ENCODE data around the gene LONP2. TPM values are rescaled to one million over a fixed set of nuclear protein-coding genes. Genes with fewer than 3 reads are reported as not detected.
"Not testable (repeated sequence)": the region's sequence is repeated elsewhere in the genome, so short reads cannot be mapped to it uniquely, and the experiment has no call there.

LONP2 gene
- total RNA-seq, 1 experiment from 2014 or later: 55.6 TPM

DNA sequence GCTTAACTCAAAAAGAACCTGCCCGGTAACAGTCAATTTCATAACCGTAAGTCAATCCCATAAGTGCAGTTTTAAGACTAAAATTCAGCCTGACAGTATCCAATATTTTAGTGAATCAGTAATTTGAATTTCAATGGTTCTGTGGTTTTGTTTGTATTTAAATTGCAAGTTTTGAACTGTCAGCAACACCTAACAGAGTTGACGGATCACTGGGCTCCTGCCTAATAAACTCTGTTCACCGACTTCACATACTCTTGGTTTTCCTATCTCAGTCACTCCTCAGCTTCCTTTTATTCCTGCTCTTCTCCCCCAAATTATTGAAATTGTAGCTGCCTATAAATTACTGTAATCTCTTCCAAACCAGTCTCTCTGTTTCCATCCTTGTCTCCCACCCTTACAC is 128.6 kb downstream of the LONP2 start:
- no TSS peak for BruUV-seq (replicated peaks)
- TF ChIP-seq, protein P1, sequence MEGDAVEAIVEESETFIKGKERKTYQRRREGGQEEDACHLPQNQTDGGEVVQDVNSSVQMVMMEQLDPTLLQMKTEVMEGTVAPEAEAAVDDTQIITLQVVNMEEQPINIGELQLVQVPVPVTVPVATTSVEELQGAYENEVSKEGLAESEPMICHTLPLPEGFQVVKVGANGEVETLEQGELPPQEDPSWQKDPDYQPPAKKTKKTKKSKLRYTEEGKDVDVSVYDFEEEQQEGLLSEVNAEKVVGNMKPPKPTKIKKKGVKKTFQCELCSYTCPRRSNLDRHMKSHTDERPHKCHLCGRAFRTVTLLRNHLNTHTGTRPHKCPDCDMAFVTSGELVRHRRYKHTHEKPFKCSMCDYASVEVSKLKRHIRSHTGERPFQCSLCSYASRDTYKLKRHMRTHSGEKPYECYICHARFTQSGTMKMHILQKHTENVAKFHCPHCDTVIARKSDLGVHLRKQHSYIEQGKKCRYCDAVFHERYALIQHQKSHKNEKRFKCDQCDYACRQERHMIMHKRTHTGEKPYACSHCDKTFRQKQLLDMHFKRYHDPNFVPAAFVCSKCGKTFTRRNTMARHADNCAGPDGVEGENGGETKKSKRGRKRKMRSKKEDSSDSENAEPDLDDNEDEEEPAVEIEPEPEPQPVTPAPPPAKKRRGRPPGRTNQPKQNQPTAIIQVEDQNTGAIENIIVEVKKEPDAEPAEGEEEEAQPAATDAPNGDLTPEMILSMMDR (IDR thresholded peaks at IDR 0.05; ENCODE audit: unreplicated experiment): no peak
- CTCF ChIA-PET: interaction anchor here (0.6 kb wide), 1 partner anchor 18 kb away, joined by 8 read pairs; no protein-coding TSS in a partner anchor
- H3K4me3 Mint-ChIP-seq (ENCODE audit: unreplicated experiment): no peak overlapping the region
- intact Hi-C loops (cut with micrococcal nuclease): no loop called here
- DNase-seq (ENCODE audit: unreplicated experiment): no peak
- H3K4me1 Mint-ChIP-seq (ENCODE audit: insufficient read depth, unreplicated experiment): peaks cover 31% of the 10 kb centered on the region
- POLR2A ChIA-PET: interaction anchor here (0.8 to 1.4 kb wide), 3 partner anchors 8 to 12 kb away, joined by 3 to 5 read pairs (median 3); no protein-coding TSS in a partner anchor
- no peaks in the 10 kb centered on the region for H3K27me3 Mint-ChIP-seq (ENCODE audit: insufficient read depth, unreplicated experiment)
- no peaks in the 10 kb centered on the region for H3K9me3 Mint-ChIP-seq (ENCODE audit: unreplicated experiment)
- H3K27ac Mint-ChIP-seq (ENCODE audit: low read depth, unreplicated experiment): no peak overlapping the region
- H3K36me3 Mint-ChIP-seq (ENCODE audit: insufficient read depth, unreplicated experiment): peaks cover 4% of the 10 kb centered on the region

GRCh38 chr16:48373258-48374029 is 129.3 kb downstream of the LONP2 start:
- Mint-ChIP-seq H3K27me3 (ENCODE audit: insufficient read depth, unreplicated experiment) (no peaks in the 10 kb centered on the region), H3K27ac (ENCODE audit: low read depth, unreplicated experiment) (no peak overlapping the region), H3K4me3 (ENCODE audit: unreplicated experiment) (no peak overlapping the region), H3K4me1 (ENCODE audit: insufficient read depth, unreplicated experiment) (peaks cover 33% of the 10 kb centered on the region), H3K9me3 (ENCODE audit: unreplicated experiment) (no peaks in the 10 kb centered on the region), H3K36me3 (ENCODE audit: insufficient read depth, unreplicated experiment) (peaks cover 4% of the 10 kb centered on the region)
- ChIA-PET CTCF (no interaction called here), POLR2A (interaction anchor here (0.8 to 1.4 kb wide), 2 partner anchors 7 to 11 kb away, joined by 3 read pairs; no protein-coding TSS in a partner anchor)
- intact Hi-C loops (cut with micrococcal nuclease): no loop called here
- no TSS peak for BruUV-seq (replicated peaks)
- DNase-seq (ENCODE audit: unreplicated experiment): no peak
- TF ChIP-seq, protein P1 (IDR thresholded peaks at IDR 0.05; ENCODE audit: unreplicated experiment): no peak

- intact Hi-C loops (cut with micrococcal nuclease): no loop called here
- no TSS peak for BruUV-seq (replicated peaks)
- H3K27me3 Mint-ChIP-seq (ENCODE audit: insufficient read depth, unreplicated experiment): no peaks in the 10 kb centered on the region
- POLR2A ChIA-PET: interaction anchor here (1.4 kb wide), 1 partner anchor 10 kb away, joined by 5 read pairs; no protein-coding TSS in a partner anchor
- peaks cover 4% of the 10 kb centered on the region for H3K36me3 Mint-ChIP-seq (ENCODE audit: insufficient read depth, unreplicated experiment)
- H3K27ac Mint-ChIP-seq (ENCODE audit: low read depth, unreplicated experiment): no peak overlapping the region
- TF ChIP-seq, protein P1 (IDR thresholded peaks at IDR 0.05; ENCODE audit: unreplicated experiment): no peak
- H3K4me3 Mint-ChIP-seq (ENCODE audit: unreplicated experiment): no peak overlapping the region
- no peaks in the 10 kb centered on the region for H3K9me3 Mint-ChIP-seq (ENCODE audit: unreplicated experiment)
- no peak for DNase-seq (ENCODE audit: unreplicated experiment)
- CTCF ChIA-PET: interaction anchor here (0.6 kb wide), 1 partner anchor 256 kb away, joined by 3 read pairs; no protein-coding TSS in a partner anchor
- H3K4me1 Mint-ChIP-seq (ENCODE audit: insufficient read depth, unreplicated experiment): peaks cover 41% of the 10 kb centered on the region
Measured at GRCh38 chr16:48374255-48374654, 130.2 kb downstream of the LONP2 start.

- not testable (repeated sequence) for H3K36me3 Mint-ChIP-seq (ENCODE audit: insufficient read depth, unreplicated experiment)
Measured at GRCh38 chr16:48377301-48377700, 133.2 kb downstream of the LONP2 start.

More at GRCh38 chr16:48377301-48377700, 133.2 kb downstream of the LONP2 start:
- H3K27ac Mint-ChIP-seq (ENCODE audit: low read depth, unreplicated experiment): peak overlapping the region; percentile 41
- H3K27me3 Mint-ChIP-seq (ENCODE audit: insufficient read depth, unreplicated experiment); H3K9me3 Mint-ChIP-seq (ENCODE audit: unreplicated experiment); DNase-seq (ENCODE audit: unreplicated experiment); BruUV-seq (replicated peaks); intact Hi-C loops (cut with micrococcal nuclease); H3K4me3 Mint-ChIP-seq (ENCODE audit: unreplicated experiment): not testable (repeated sequence)
- ChIA-PET CTCF (interaction anchor here (0.5 to 1.7 kb wide), 4 partner anchors 28 to 149 kb away, joined by 3 to 7 read pairs (median 3); no protein-coding TSS in a partner anchor), POLR2A (interaction anchor here (1.1 to 3.0 kb wide), 2 partner anchors 12 to 20 kb away, joined by 3 to 28 read pairs; no protein-coding TSS in a partner anchor)
- H3K4me1 Mint-ChIP-seq (ENCODE audit: insufficient read depth, unreplicated experiment): peaks cover 39% of the 10 kb centered on the region

Measured in MCF 10A (cell line).